ENCODE data around the gene PCDHA5. TPM values are rescaled to one million over a fixed set of nuclear protein-coding genes. Genes with fewer than 3 reads are reported as not detected.

The PCDHA5 gene
- total RNA-seq, 2 experiments from 2014 or later = not detected

DNA sequence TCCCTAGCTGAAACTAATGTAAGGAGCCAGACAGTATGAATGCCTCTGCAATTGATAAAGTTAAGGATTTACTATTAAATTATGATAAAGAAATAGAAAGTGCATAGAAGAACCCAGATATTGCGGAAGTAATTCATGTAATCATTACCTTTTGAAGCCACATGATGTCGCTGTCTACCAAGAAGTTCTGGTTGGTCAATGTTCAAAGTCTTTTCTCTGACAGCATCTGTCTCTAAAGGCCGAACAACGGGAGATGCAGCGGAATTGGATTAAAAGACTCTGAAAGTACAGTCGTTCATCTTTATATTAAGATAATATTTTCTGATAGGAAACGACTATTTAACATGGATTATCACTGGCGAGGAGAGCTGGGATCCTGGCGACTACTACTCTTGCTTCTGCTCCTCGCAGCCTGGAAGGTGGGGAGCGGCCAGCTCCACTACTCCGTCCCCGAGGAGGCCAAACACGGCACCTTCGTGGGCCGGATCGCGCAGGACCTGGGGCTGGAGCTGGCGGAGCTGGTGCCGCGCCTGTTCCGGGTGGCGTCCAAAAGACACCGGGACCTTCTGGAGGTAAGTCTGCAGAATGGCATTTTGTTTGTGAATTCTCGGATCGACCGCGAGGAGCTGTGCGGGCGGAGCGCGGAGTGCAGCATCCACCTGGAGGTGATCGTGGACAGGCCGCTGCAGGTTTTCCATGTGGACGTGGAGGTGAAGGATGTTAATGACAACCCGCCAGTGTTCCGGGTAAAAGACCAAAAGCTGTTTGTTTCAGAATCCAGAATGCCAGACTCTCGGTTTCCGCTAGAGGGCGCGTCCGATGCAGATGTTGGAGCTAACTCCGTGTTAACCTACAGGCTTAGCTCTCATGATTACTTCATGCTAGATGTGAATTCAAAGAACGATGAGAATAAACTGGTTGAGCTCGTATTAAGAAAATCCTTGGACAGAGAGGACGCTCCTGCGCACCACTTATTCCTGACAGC lies 19.9 kb downstream of the PCDHA5 start, which contains the start of gene PCDHA8:
Gene PCDHA8 (plus strand): TSS at position 210 of the 985 bp plus-strand sequence. CDS start 135 bp downstream, at position 345.
- no peak within 1 kb of the TSS for H3K27ac ChIP-seq (ENCODE audit: low read depth, low read length, poor library complexity, severe bottlenecking)
- ChIA-PET CTCF (ENCODE audit: unreplicated experiment) (no interaction called here), POLR2A (no interaction called here)
- H3K9me3 ChIP-seq (ENCODE audit: low read length) = no peaks in the 10 kb centered on the region
- H2AFZ ChIP-seq (ENCODE audit: low read length) = no peak within 1 kb of the TSS
- peak; percentile 35 for DNase-seq (ENCODE audit: low spot score)
- no peaks in the 10 kb centered on the region for H3K36me3 ChIP-seq (ENCODE audit: insufficient read depth, low read length)
- BruUV-seq (replicated peaks) = no TSS peak
- no peaks in the 10 kb centered on the region for H3K79me2 ChIP-seq (ENCODE audit: insufficient read depth, low read depth, low read length)
- H3K4me1 ChIP-seq (ENCODE audit: insufficient read depth, low read length, poor library complexity, severe bottlenecking) = no peaks in the 10 kb centered on the region
- no peak within 1 kb of the TSS for H3K4me3 ChIP-seq (ENCODE audit: low read depth, low read length, poor library complexity, severe bottlenecking)
- H3K9me2 ChIP-seq (ENCODE audit: insufficient read depth, low read length) = no peaks in the 10 kb centered on the region
- no peaks in the 10 kb centered on the region for H4K20me1 ChIP-seq (ENCODE audit: insufficient read depth, low read length)
- H3K4me2 ChIP-seq (ENCODE audit: low read length) = no peak within 1 kb of the TSS
- intact Hi-C loops (cut with micrococcal nuclease; ENCODE audit: unreplicated experiment) = loop anchor here (1.0 kb wide), 1 partner anchor 200 kb away; no protein-coding TSS in a partner anchor
- TF ChIP-seq EZH2phosphoT487 (IDR thresholded peaks at IDR 0.05; ENCODE audit: borderline replicate concordance, low read depth, low read length) = no peak
- TF ChIP-seq, protein P1, sequence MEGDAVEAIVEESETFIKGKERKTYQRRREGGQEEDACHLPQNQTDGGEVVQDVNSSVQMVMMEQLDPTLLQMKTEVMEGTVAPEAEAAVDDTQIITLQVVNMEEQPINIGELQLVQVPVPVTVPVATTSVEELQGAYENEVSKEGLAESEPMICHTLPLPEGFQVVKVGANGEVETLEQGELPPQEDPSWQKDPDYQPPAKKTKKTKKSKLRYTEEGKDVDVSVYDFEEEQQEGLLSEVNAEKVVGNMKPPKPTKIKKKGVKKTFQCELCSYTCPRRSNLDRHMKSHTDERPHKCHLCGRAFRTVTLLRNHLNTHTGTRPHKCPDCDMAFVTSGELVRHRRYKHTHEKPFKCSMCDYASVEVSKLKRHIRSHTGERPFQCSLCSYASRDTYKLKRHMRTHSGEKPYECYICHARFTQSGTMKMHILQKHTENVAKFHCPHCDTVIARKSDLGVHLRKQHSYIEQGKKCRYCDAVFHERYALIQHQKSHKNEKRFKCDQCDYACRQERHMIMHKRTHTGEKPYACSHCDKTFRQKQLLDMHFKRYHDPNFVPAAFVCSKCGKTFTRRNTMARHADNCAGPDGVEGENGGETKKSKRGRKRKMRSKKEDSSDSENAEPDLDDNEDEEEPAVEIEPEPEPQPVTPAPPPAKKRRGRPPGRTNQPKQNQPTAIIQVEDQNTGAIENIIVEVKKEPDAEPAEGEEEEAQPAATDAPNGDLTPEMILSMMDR (conservative IDR thresholded peaks at IDR 0.05; ENCODE audit: low read length) = peak; percentile 77

DNA sequence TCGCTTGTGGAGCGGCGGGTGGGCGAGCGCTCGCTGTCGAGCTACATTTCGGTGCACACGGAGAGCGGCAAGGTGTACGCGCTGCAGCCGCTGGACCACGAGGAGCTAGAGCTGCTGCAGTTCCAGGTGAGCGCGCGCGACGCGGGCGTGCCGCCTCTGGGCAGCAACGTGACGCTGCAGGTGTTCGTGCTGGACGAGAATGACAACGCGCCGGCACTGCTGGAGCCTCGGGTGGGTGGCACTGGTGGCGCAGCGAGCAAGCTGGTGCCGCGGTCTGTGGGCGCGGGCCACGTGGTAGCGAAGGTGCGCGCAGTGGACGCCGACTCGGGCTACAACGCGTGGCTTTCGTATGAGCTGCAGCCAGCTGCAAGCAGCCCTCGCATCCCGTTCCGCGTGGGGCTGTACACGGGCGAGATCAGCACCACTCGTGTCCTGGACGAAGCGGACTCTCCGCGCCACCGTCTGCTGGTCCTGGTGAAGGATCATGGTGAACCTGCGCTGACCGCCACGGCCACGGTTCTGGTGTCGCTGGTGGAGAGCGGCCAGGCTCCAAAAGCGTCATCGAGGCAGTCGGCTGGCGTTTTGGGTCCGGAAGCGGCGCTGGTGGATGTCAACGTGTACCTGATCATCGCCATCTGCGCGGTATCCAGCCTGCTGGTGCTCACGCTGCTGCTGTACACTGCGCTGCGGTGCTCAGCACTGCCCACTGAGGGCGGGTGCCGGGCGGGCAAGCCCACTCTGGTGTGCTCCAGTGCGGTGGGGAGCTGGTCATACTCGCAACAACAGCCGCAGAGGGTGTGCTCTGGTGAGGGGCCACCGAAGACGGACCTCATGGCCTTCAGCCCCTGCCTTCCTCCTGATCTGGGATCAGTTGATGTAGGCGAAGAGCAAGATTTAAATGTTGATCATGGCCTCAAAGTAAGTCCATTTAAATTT lies 21.7 kb downstream of the PCDHA5 start:
- ChIA-PET CTCF (ENCODE audit: unreplicated experiment) (no interaction called here), POLR2A (no interaction called here)
- Histone ChIP-seq H3K9me2 (ENCODE audit: insufficient read depth, low read length) (no peaks in the 10 kb centered on the region), H2AFZ (ENCODE audit: low read length) (no peak overlapping the region), H3K27ac (ENCODE audit: low read depth, low read length, poor library complexity, severe bottlenecking) (no peak overlapping the region), H3K9me3 (ENCODE audit: low read length) (no peaks in the 10 kb centered on the region), H3K4me2 (ENCODE audit: low read length) (no peak overlapping the region), H3K4me3 (ENCODE audit: low read depth, low read length, poor library complexity, severe bottlenecking) (no peak overlapping the region), H3K79me2 (ENCODE audit: insufficient read depth, low read depth, low read length) (no peaks in the 10 kb centered on the region), H3K36me3 (ENCODE audit: insufficient read depth, low read length) (no peaks in the 10 kb centered on the region), H4K20me1 (ENCODE audit: insufficient read depth, low read length) (no peaks in the 10 kb centered on the region), H3K4me1 (ENCODE audit: insufficient read depth, low read length, poor library complexity, severe bottlenecking) (no peaks in the 10 kb centered on the region)
- TF ChIP-seq, protein P1 (conservative IDR thresholded peaks at IDR 0.05; ENCODE audit: low read length) = no peak
- no peak for TF ChIP-seq EZH2phosphoT487 (IDR thresholded peaks at IDR 0.05; ENCODE audit: borderline replicate concordance, low read depth, low read length)
- intact Hi-C loops (cut with micrococcal nuclease; ENCODE audit: unreplicated experiment) = no loop called here
- no peak for DNase-seq (ENCODE audit: low spot score)
- BruUV-seq (replicated peaks) = no TSS peak

All from OCI-LY7 (cell line).